GM18519 (cell line): ENCODE measurements around the gene STAM2.
"Not testable (repeated sequence)": the region's sequence is repeated elsewhere in the genome, so short reads cannot be mapped to it uniquely, and the experiment has no call there.

ENCODE experiments used
- ATAC-seq: cut with Tn5 transposase; IDR thresholded peaks from one replicate; pipeline ENCODE4 v1.9.1; 2021; ENCODE audit warnings: mild to moderate bottlenecking, moderate library complexity; ENCODE audit not compliant: unreplicated experiment, low FRiP score

Gene STAM2

GRCh38 chr2:152175368-152176112, at the start of gene STAM2:
STAM2 (minus strand) TSS chr2:152175763; CDS start chr2:152175642, 121 bp downstream.
- peak; percentile 75 for ATAC-seq

- ATAC-seq: no peak
Measured at GRCh38 chr2:152223977-152224376, 48.4 kb upstream of the STAM2 start.

GRCh38 chr2:152222975-152223637, 47.5 kb upstream of the STAM2 start:
- no peak for ATAC-seq

GRCh38 chr2:152221839-152222238, 46.3 kb upstream of the STAM2 start:
- ATAC-seq: no peak

GRCh38 chr2:152219077-152219828, 43.7 kb upstream of the STAM2 start:
- no peak for ATAC-seq

- no peak for ATAC-seq
Measured at GRCh38 chr2:152201466-152201830, 25.9 kb upstream of the STAM2 start.

GRCh38 chr2:152200565-152201465, 25.3 kb upstream of the STAM2 start:
- no peak for ATAC-seq

- ATAC-seq: no peak
Measured at GRCh38 chr2:152200101-152200500, 24.5 kb upstream of the STAM2 start.

GRCh38 chr2:152198499-152198898, 22.9 kb upstream of the STAM2 start:
- ATAC-seq: no peak

- ATAC-seq: not testable (repeated sequence)
Measured at GRCh38 chr2:152197508-152198284, 22.1 kb upstream of the STAM2 start.

- ATAC-seq: peak; percentile 68
Measured at GRCh38 chr2:152189622-152190495, 14.3 kb upstream of the STAM2 start.

- ATAC-seq: not testable (repeated sequence)
Measured at GRCh38 chr2:152186808-152187207, 11.2 kb upstream of the STAM2 start.

GRCh38 chr2:152186262-152186661, 10.7 kb upstream of the STAM2 start:
- ATAC-seq: no peak

GRCh38 chr2:152183401-152184073, 8.0 kb upstream of the STAM2 start:
- no peak for ATAC-seq

- not testable (repeated sequence) for ATAC-seq
Measured at GRCh38 chr2:152177667-152178066, 2.1 kb upstream of the STAM2 start.

- no peak for ATAC-seq
Measured at GRCh38 chr2:152176113-152176714, 651 bp upstream of the STAM2 start.

GRCh38 chr2:152175012-152175367, 573 bp downstream of the STAM2 start:
- ATAC-seq: peak; percentile 13

- no peak for ATAC-seq
Measured at GRCh38 chr2:152174574-152174973, 989 bp downstream of the STAM2 start.
